ENCODE measurements around the gene SCFD2. TPM values are rescaled to one million over a fixed set of nuclear protein-coding genes. Genes with fewer than 3 reads are reported as not detected.
A peak's percentile ranks its signal among the peaks of the same experiment; 100 is the strongest.
"Not testable (repeated sequence)": the region's sequence is repeated elsewhere in the genome, so short reads cannot be mapped to it uniquely, and the experiment has no call there.

SCFD2 gene
- total and polyA plus RNA-seq, 5 donors from 2014 or later, result 15.0 to 23.9 (median 16.3) TPM

- not testable (repeated sequence) for DNase-seq; H3K27ac ChIP-seq (ENCODE audit: insufficient read depth, low read length, poor library complexity, severe bottlenecking); H3K9me3 Mint-ChIP-seq; H3K4me1 ChIP-seq (ENCODE audit: control insufficient read depth, insufficient read depth, low read length, poor library complexity, severe bottlenecking); H3K9me3 ChIP-seq (ENCODE audit: control insufficient read depth in 2 of 2, low read length in 2 of 2); ATAC-seq (ENCODE audit: low read depth in 2 of 2); H3K4me3 Mint-ChIP-seq; H3K27ac Mint-ChIP-seq; H3K27me3 ChIP-seq (ENCODE audit: control insufficient read depth, insufficient read depth, low read length); H3K27me3 Mint-ChIP-seq; H3K4me3 ChIP-seq (ENCODE audit: low read depth, low read length); H3K36me3 ChIP-seq (ENCODE audit: control insufficient read depth, insufficient read depth, low read length)
- H3K4me1 Mint-ChIP-seq, result peaks cover 0 to 20% (median 6%) of the 10 kb centered on the region in 4 donors
- peaks cover 11% of the 10 kb centered on the region for H3K36me3 Mint-ChIP-seq
Measured at GRCh38 chr4:53334916-53335315, 30.9 kb downstream of the SCFD2 start.

DNA sequence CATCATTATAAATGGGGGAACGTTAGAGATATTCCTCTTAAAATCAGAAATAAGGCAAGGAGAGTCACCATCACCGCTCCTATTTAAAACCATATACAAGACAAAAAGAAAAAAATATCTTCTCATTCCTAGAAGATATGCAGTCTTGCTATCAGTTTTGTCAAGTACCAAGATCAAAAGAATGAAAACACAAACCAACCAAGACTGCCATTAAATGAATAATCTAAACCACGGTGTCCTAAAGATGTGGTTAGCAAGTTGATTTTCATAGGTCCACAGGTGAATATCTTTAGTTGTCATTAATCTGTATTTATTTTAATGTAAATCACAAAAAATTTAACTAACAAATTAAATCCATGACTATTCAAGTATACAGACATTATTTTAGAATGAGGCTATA is 39.3 kb downstream of the SCFD2 start:
- no peak for ATAC-seq (ENCODE audit: low read depth in 2 of 2)
- H3K4me3 ChIP-seq (ENCODE audit: low read depth, low read length), result no peak overlapping the region
- H3K27ac Mint-ChIP-seq, result no peak overlapping the region

DNA sequence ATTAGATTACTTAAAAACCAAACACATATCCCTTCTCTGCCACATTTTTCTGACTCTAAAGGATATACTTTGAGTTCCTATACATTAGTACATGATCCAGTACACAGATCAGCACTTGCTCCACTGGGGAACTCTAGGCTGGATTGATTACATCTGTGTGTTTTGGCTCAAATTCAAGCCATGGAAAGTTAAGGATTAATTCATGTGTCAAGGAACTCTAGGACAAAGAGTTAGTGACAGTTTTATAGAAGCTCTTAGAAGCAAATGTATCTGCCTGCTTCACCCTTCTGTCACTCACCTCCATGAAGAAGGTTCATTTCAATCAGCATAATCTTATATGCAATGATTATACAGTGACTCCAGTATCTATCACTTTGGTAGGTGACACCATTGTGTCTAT is 43.2 kb downstream of the SCFD2 start:
- H3K4me3 Mint-ChIP-seq, result no peak overlapping the region
- Histone ChIP-seq H3K4me1 (ENCODE audit: control insufficient read depth, insufficient read depth, low read length, poor library complexity, severe bottlenecking) (no peaks in the 10 kb centered on the region), H3K4me3 (ENCODE audit: low read depth, low read length) (no peak overlapping the region), H3K27me3 (ENCODE audit: control insufficient read depth, insufficient read depth, low read length) (no peaks in the 10 kb centered on the region), H3K36me3 (ENCODE audit: control insufficient read depth, insufficient read depth, low read length) (no peaks in the 10 kb centered on the region), H3K27ac (ENCODE audit: insufficient read depth, low read length, poor library complexity, severe bottlenecking) (no peak overlapping the region), H3K9me3 (ENCODE audit: control insufficient read depth in 2 of 2, low read length in 2 of 2) (no peaks in the 10 kb centered on the region)
- H3K9me3 Mint-ChIP-seq, result no peaks in the 10 kb centered on the region
- DNase-seq (no peak), ATAC-seq (ENCODE audit: low read depth in 2 of 2) (no peak)
- H3K27ac Mint-ChIP-seq, result no peak overlapping the region
- peaks cover 6 to 34% (median 22%) of the 10 kb centered on the region in 4 donors for H3K4me1 Mint-ChIP-seq
- no peaks in the 10 kb centered on the region for H3K27me3 Mint-ChIP-seq
- peaks cover 15% of the 10 kb centered on the region for H3K36me3 Mint-ChIP-seq

More for the DNA sequence above, 39.3 kb downstream of the SCFD2 start:
- no peak for DNase-seq
- Mint-ChIP-seq H3K4me1 (peaks cover 0 to 33% (median 19%) of the 10 kb centered on the region in 4 donors), H3K4me3 (no peak overlapping the region), H3K27me3 (no peaks in the 10 kb centered on the region), H3K36me3 (peaks cover 20% of the 10 kb centered on the region), H3K9me3 (peaks cover 0 to 4% (median 0%) of the 10 kb centered on the region in 7 donors)
- no peaks in the 10 kb centered on the region for H3K27me3 ChIP-seq (ENCODE audit: control insufficient read depth, insufficient read depth, low read length)
- H3K9me3 ChIP-seq (ENCODE audit: control insufficient read depth in 2 of 2, low read length in 2 of 2), result no peaks in the 10 kb centered on the region
- H3K4me1 ChIP-seq (ENCODE audit: control insufficient read depth, insufficient read depth, low read length, poor library complexity, severe bottlenecking), result no peaks in the 10 kb centered on the region
- no peaks in the 10 kb centered on the region for H3K36me3 ChIP-seq (ENCODE audit: control insufficient read depth, insufficient read depth, low read length)
- no peak overlapping the region for H3K27ac ChIP-seq (ENCODE audit: insufficient read depth, low read length, poor library complexity, severe bottlenecking)

DNA sequence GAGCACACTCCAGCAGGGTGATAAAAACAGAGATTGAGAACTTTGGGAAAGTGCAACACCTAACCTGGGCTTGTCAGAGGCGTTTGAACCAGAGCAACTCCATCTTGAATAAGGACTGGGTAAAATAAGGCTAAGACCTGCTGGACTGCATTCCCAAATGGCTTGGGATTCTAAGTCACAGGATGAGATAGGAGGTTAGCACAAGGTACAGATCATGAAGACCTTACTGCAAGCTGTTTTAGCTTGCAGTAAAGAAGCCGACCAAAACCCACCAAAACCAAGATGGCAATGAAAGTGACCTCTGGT is 43.9 kb downstream of the SCFD2 start:
- Histone ChIP-seq H3K27ac (ENCODE audit: insufficient read depth, low read length, poor library complexity, severe bottlenecking) (no peak overlapping the region), H3K36me3 (ENCODE audit: control insufficient read depth, insufficient read depth, low read length) (no peaks in the 10 kb centered on the region), H3K27me3 (ENCODE audit: control insufficient read depth, insufficient read depth, low read length) (no peaks in the 10 kb centered on the region), H3K9me3 (ENCODE audit: control insufficient read depth in 2 of 2, low read length in 2 of 2) (no peaks in the 10 kb centered on the region), H3K4me3 (ENCODE audit: low read depth, low read length) (no peak overlapping the region), H3K4me1 (ENCODE audit: control insufficient read depth, insufficient read depth, low read length, poor library complexity, severe bottlenecking) (no peaks in the 10 kb centered on the region)
- Mint-ChIP-seq H3K36me3 (peaks cover 7% of the 10 kb centered on the region), H3K4me3 (no peak overlapping the region), H3K27ac (no peak overlapping the region), H3K27me3 (no peaks in the 10 kb centered on the region), H3K4me1 (peaks cover 4 to 30% (median 18%) of the 10 kb centered on the region in 4 donors), H3K9me3 (no peaks in the 10 kb centered on the region)
- ATAC-seq (ENCODE audit: low read depth in 2 of 2) (no peak), DNase-seq (no peak)

DNA sequence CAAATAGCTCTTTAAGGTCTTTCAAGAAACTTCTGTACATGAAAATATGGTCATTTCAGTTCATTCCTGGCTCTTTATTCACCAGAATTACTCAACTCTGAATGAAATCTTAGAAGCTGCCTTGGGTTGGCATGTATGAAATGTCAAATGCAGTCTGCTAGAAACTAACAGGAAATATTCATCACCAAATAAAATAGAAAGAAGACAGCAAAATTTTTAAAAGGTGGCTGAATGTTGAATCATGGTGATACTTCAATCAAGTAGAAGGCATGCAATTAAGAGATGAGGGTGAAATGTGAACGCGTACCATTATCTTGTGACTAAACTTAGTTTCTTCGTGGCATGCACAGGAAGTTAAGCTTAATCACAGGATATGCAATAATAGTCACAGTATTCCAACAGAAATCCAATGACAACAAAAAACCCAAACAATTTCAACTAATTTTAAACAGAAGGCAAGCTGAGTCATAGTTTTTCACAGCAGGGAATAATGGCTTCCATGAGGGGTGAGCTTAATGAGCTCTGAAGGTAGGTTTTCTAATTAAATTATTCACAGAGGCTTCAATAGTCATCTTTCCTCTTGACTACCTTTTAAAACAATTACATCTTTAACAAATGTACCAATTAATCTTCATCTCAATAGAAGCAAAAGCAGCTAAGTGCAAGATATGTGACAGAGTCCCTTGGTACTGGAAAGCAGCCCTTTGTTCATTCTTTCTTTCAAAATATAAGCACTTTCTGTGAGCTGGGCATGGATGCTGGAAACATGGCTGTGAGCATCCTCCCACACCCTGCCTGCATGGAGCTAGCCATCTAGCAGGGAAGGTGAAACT is 44.5 kb downstream of the SCFD2 start:
- H3K4me1 Mint-ChIP-seq, result peaks cover 0 to 32% (median 18%) of the 10 kb centered on the region in 4 donors
- DNase-seq (no peak), ATAC-seq (ENCODE audit: low read depth in 2 of 2) (no peak)
- Histone ChIP-seq H3K27me3 (ENCODE audit: control insufficient read depth, insufficient read depth, low read length) (no peaks in the 10 kb centered on the region), H3K27ac (ENCODE audit: insufficient read depth, low read length, poor library complexity, severe bottlenecking) (no peak overlapping the region), H3K36me3 (ENCODE audit: control insufficient read depth, insufficient read depth, low read length) (no peaks in the 10 kb centered on the region), H3K9me3 (ENCODE audit: control insufficient read depth in 2 of 2, low read length in 2 of 2) (no peaks in the 10 kb centered on the region), H3K4me3 (ENCODE audit: low read depth, low read length) (no peak overlapping the region), H3K4me1 (ENCODE audit: control insufficient read depth, insufficient read depth, low read length, poor library complexity, severe bottlenecking) (no peaks in the 10 kb centered on the region)
- no peak overlapping the region for H3K4me3 Mint-ChIP-seq
- no peak overlapping the region for H3K27ac Mint-ChIP-seq
- no peaks in the 10 kb centered on the region for H3K27me3 Mint-ChIP-seq
- no peaks in the 10 kb centered on the region for H3K9me3 Mint-ChIP-seq
- H3K36me3 Mint-ChIP-seq, result peaks cover 5% of the 10 kb centered on the region

DNA sequence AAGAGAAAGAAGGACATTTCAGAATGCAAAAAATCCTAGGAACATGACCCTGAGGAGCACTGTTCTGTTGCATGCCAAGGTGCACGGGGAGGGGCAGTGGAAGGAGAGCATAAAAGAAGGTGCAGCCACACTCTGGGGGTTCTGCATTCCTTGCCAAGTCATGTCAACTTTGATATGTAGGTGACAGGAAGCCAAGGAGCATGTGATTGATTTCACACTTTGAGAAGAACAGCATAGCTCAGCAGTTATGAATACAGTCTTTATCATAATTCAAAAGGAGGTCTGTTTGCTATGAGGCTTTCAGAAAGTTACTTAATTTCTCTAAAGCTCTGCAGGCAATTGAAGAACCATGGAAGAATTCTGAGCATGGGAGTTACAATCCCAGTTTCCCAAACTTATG is 50.6 kb downstream of the SCFD2 start:
- H3K4me1 Mint-ChIP-seq, result peaks cover 0 to 28% (median 19%) of the 10 kb centered on the region in 4 donors
- no peaks in the 10 kb centered on the region for H3K9me3 Mint-ChIP-seq
- H3K4me3 Mint-ChIP-seq, result no peak overlapping the region
- Histone ChIP-seq H3K27me3 (ENCODE audit: control insufficient read depth, insufficient read depth, low read length) (no peaks in the 10 kb centered on the region), H3K4me1 (ENCODE audit: control insufficient read depth, insufficient read depth, low read length, poor library complexity, severe bottlenecking) (no peaks in the 10 kb centered on the region), H3K9me3 (ENCODE audit: control insufficient read depth in 2 of 2, low read length in 2 of 2) (no peaks in the 10 kb centered on the region), H3K4me3 (ENCODE audit: low read depth, low read length) (no peak overlapping the region), H3K36me3 (ENCODE audit: control insufficient read depth, insufficient read depth, low read length) (peaks cover 4% of the 10 kb centered on the region), H3K27ac (ENCODE audit: insufficient read depth, low read length, poor library complexity, severe bottlenecking) (no peak overlapping the region)
- no peak for ATAC-seq (ENCODE audit: low read depth in 2 of 2)
- no peaks in the 10 kb centered on the region for H3K27me3 Mint-ChIP-seq
- peaks cover 12% of the 10 kb centered on the region for H3K36me3 Mint-ChIP-seq
- DNase-seq, result peak in 1 of 3 donors; percentile 20
- H3K27ac Mint-ChIP-seq, result peak overlapping the region in 2 of 3 donors; percentile 8 to 73

DNA sequence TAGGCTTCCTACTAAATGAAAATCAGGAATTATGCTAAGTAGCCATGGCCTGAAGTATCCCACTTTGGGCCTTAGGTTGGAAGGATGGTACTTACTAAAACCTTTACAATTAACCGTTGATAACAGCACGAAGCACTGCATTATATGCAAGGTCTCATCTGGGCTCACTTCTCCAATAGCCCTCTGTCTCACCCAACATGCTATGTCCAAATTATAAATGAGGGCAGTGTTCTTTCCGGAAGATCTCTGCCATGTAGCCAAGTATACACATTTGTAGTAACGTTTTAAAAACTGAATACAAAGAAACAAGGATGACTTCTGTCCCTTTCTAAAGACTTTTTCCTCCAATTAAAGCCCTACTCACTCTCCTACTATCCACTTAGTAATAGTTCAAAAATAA is 51.6 kb downstream of the SCFD2 start:
- no peaks in the 10 kb centered on the region for H3K27me3 Mint-ChIP-seq
- H3K27me3 ChIP-seq (ENCODE audit: control insufficient read depth, insufficient read depth, low read length), result no peaks in the 10 kb centered on the region
- H3K27ac ChIP-seq (ENCODE audit: insufficient read depth, low read length, poor library complexity, severe bottlenecking), result no peak overlapping the region
- H3K36me3 ChIP-seq (ENCODE audit: control insufficient read depth, insufficient read depth, low read length), result peaks cover 4% of the 10 kb centered on the region
- no peak overlapping the region for H3K4me3 Mint-ChIP-seq
- H3K4me1 ChIP-seq (ENCODE audit: control insufficient read depth, insufficient read depth, low read length, poor library complexity, severe bottlenecking), result no peaks in the 10 kb centered on the region
- DNase-seq (no peak), ATAC-seq (ENCODE audit: low read depth in 2 of 2) (no peak)
- H3K27ac Mint-ChIP-seq, result no peak overlapping the region
- no peaks in the 10 kb centered on the region for H3K9me3 Mint-ChIP-seq
- H3K4me3 ChIP-seq (ENCODE audit: low read depth, low read length), result no peak overlapping the region
- H3K4me1 Mint-ChIP-seq, result peaks cover 2 to 28% (median 21%) of the 10 kb centered on the region in 4 donors
- H3K9me3 ChIP-seq (ENCODE audit: control insufficient read depth in 2 of 2, low read length in 2 of 2), result no peaks in the 10 kb centered on the region
- H3K36me3 Mint-ChIP-seq, result peaks cover 18% of the 10 kb centered on the region

GRCh38 chr4:53313510-53313909 is 52.4 kb downstream of the SCFD2 start:
- peaks cover 22% of the 10 kb centered on the region for H3K36me3 Mint-ChIP-seq
- H3K4me3 Mint-ChIP-seq, result no peak overlapping the region
- H3K9me3 Mint-ChIP-seq, result no peaks in the 10 kb centered on the region
- H3K27me3 ChIP-seq (ENCODE audit: control insufficient read depth, insufficient read depth, low read length), result no peaks in the 10 kb centered on the region
- DNase-seq (no peak), ATAC-seq (ENCODE audit: low read depth in 2 of 2) (no peak)
- peaks cover 4% of the 10 kb centered on the region for H3K36me3 ChIP-seq (ENCODE audit: control insufficient read depth, insufficient read depth, low read length)
- no peaks in the 10 kb centered on the region for H3K27me3 Mint-ChIP-seq
- H3K27ac Mint-ChIP-seq, result no peak overlapping the region
- H3K4me1 ChIP-seq (ENCODE audit: control insufficient read depth, insufficient read depth, low read length, poor library complexity, severe bottlenecking), result no peaks in the 10 kb centered on the region
- H3K27ac ChIP-seq (ENCODE audit: insufficient read depth, low read length, poor library complexity, severe bottlenecking), result no peak overlapping the region
- no peaks in the 10 kb centered on the region for H3K9me3 ChIP-seq (ENCODE audit: control insufficient read depth in 2 of 2, low read length in 2 of 2)
- H3K4me1 Mint-ChIP-seq, result peaks cover 7 to 30% (median 21%) of the 10 kb centered on the region in 4 donors
- H3K4me3 ChIP-seq (ENCODE audit: low read depth, low read length), result no peak overlapping the region

Data from CD4-positive, CD25-positive, alpha-beta regulatory T cell (primary cell).